Measurements from ENCODE around the gene OR52I2. TPM values are rescaled to one million over a fixed set of nuclear protein-coding genes. Genes with fewer than 3 reads are reported as not detected.
A peak's percentile ranks its signal among the peaks of the same experiment; 100 is the strongest.

Gene OR52I2
- total and polyA plus RNA-seq, 8 donors, result not detected

DNA sequence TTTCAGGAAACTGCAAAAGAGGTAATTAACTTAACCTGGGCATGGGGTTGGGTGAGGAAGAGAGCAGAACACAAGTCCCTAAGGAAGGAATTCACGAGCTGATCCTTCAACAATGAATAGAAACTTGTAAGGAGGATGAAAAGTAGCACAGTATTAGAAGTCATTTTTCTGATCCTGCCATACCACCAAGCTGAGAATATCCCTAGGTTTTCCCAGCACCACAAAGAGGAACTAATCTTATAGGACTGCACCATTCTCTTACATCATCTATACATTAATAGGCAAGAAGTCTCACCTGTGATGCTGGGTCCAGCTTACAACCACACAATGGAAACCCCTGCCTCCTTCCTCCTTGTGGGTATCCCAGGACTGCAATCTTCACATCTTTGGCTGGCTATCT, 12.2 kb downstream of the OR52I2 start, which contains the start of gene OR52I1:
Gene OR52I1, plus strand, starts transcription at position 301 of the 400 bp plus-strand sequence. Its CDS starts 0 bp downstream, at position 301.
- intact Hi-C loops (cut with DNase I; ENCODE audit: low total_unique reads), result no loop called here
- no peak for DNase-seq
- Histone ChIP-seq H3K9me3 (no peaks in the 10 kb centered on the region), H3K27ac (no peak within 1 kb of the TSS), H3K4me3 (no peak within 1 kb of the TSS), H3K36me3 (peaks cover 0 to 36% (median 26%) of the 10 kb centered on the region in 4 donors), H3K27me3 (no peaks in the 10 kb centered on the region), H3K4me1 (no peaks in the 10 kb centered on the region)
- WGBS, 5 donors, result 71 to 89% (median 83%) methylated on average over 1 of the region's 1 CpG
- TF ChIP-seq POLR2AphosphoS5 (IDR thresholded peaks at IDR 0.05) (no peak), POLR2A (IDR thresholded peaks at IDR 0.05) (no peak), EP300 (IDR thresholded peaks at IDR 0.05) (no peak), CTCF (IDR thresholded peaks at IDR 0.05) (no peak)

DNA sequence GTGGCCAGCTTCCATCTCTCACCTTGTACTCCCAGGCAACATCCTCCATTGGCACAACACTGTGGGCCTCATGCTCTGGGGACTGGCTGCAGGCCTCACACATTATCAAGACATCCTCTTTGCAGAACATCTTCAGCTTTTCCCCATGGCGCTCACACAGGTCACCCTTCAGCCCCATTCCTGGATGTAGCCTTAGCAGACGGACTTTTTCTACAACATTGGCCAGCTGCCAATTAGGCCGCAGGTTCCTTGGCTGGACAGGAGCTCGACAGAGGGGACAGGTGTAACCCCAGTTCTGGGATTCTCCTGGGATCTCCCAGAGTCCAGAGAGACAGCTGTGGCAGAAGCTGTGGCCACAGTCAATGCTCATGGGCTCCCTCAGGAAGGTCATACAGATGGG, 23.5 kb downstream of the OR52I2 start:
- no peaks in the 10 kb centered on the region for H3K27me3 ChIP-seq
- no peak overlapping the region for H3K27ac ChIP-seq
- DNase-seq, result no peak
- TF ChIP-seq CTCF (IDR thresholded peaks at IDR 0.05), result no peak
- no peak for TF ChIP-seq POLR2AphosphoS5 (IDR thresholded peaks at IDR 0.05)
- no peak for TF ChIP-seq POLR2A (IDR thresholded peaks at IDR 0.05)
- no peak for TF ChIP-seq EP300 (IDR thresholded peaks at IDR 0.05)
- peaks cover 31 to 53% (median 51%) of the 10 kb centered on the region in 4 donors for H3K36me3 ChIP-seq
- H3K4me1 ChIP-seq, result peaks cover 18 to 32% (median 25%) of the 10 kb centered on the region in 4 donors
- WGBS, 5 donors, result 74 to 95% (median 84%) methylated on average over 4 of the region's 4 CpGs
- H3K9me3 ChIP-seq, result no peaks in the 10 kb centered on the region
- no peak overlapping the region for H3K4me3 ChIP-seq
- intact Hi-C loops (cut with DNase I; ENCODE audit: low total_unique reads), result no loop called here

- DNase-seq, result peak in 1 of 2 donors; percentile 24
- TF ChIP-seq POLR2AphosphoS5 (IDR thresholded peaks at IDR 0.05) (peak in 1 of 3 donors; percentile 13), EP300 (IDR thresholded peaks at IDR 0.05) (no peak)
- H3K36me3 ChIP-seq, result peaks cover 17 to 40% (median 38%) of the 10 kb centered on the region in 4 donors
- H3K27me3 ChIP-seq, result no peaks in the 10 kb centered on the region
- whole genome bisulfite sequencing, 5 donors, result 13 to 50% (median 32%) methylated on average over 1 of the region's 1 CpG
- intact Hi-C loops (cut with DNase I; ENCODE audit: low total_unique reads), result no loop called here
- peak overlapping the region; percentile 61 to 75 (median 68) for H3K4me3 ChIP-seq
- peak overlapping the region; percentile 23 to 93 (median 92) for H3K27ac ChIP-seq
- no peaks in the 10 kb centered on the region for H3K9me3 ChIP-seq
- peaks cover 18 to 37% (median 26%) of the 10 kb centered on the region in 4 donors for H3K4me1 ChIP-seq
Measured at GRCh38 chr11:4606231-4607015, 24.9 kb downstream of the OR52I2 start.

DNA sequence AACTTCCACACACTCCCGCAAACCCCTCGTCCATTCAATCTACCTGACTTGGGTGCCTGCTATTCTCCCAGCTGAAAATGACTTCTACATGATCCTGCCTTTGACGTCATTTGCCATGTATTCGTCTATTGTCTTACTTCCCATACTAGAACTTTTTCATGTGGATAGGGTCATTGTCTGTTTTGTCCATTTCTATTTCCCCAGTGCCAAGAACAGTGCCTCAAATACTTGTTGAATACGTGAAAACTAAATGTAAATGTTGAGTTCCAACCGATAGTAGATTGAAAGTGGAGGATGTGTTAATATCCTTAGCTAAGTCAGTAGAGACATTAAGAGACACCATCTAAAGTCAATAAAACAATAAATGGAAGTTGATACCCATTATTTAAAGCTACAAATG, 25.6 kb downstream of the OR52I2 start:
- H3K27me3 ChIP-seq, result no peaks in the 10 kb centered on the region
- intact Hi-C loops (cut with DNase I; ENCODE audit: low total_unique reads), result no loop called here
- H3K36me3 ChIP-seq, result peaks cover 10 to 33% (median 31%) of the 10 kb centered on the region in 4 donors
- WGBS, 5 donors, result 17 to 42% (median 19%) methylated on average over 6 of the region's 6 CpGs
- H3K27ac ChIP-seq, result peak overlapping the region; percentile 23 to 93 (median 92)
- DNase-seq, result peak in 1 of 2 donors; percentile 19
- peaks cover 18 to 37% (median 26%) of the 10 kb centered on the region in 4 donors for H3K4me1 ChIP-seq
- no peaks in the 10 kb centered on the region for H3K9me3 ChIP-seq
- TF ChIP-seq POLR2AphosphoS5 (IDR thresholded peaks at IDR 0.05) (no peak), CTCF (IDR thresholded peaks at IDR 0.05) (no peak), EP300 (IDR thresholded peaks at IDR 0.05) (no peak), POLR2A (IDR thresholded peaks at IDR 0.05) (no peak)
- H3K4me3 ChIP-seq, result peak overlapping the region; percentile 61 to 75 (median 68)
